Thyroid gland (tissue), 4 donors: ENCODE measurements around the gene SETX.

Experiments
- POLR2A ChIP-seq, 2 donors: fragments of 450-650 bp; IDR thresholded peaks; one replicate each; pipeline ENCODE4 v1.6.1; 2017; ENCODE audit warnings: antibody characterized with exemption in 2 of 2, mild to moderate bottlenecking in 2 of 2, moderate library complexity in 1 of 2
- TF ChIP-seq, protein P1 (sequence below), 6 experiments: fragments of 200-600 bp in 3 of 6; fragments of 450-650 bp in 3 of 6; sonication (generic) in 3 of 6; IDR thresholded peaks; one replicate each; pipeline ENCODE4 v1.5.1; 2016 to 2019; ENCODE audit warnings: antibody characterized with exemption in 6 of 6, mild to moderate bottlenecking in 2 of 6, inconsistent platforms in 1 of 6, moderate library complexity in 1 of 6

DNA sequence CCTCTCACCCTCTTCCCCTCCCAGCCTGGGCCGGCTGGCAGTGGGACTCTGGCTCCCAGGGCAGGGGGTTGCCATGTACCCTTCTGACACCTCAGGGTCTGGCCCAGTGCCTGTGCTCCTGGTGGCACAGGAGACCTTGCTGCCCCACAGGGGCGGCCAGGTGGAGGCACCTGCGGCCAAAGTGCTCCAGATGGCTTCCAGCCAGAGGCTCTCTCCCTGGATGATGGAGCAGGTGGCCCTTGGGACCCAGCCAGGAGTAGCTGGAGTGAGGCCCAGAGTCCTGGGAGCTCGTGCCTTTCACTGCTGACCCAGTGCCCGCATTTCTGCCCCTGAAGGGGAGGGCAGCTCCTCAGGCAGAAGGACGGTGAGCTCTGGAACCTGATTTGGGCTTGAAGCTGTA is 105.7 kb downstream of the SETX start:
- TF ChIP-seq, protein P1, sequence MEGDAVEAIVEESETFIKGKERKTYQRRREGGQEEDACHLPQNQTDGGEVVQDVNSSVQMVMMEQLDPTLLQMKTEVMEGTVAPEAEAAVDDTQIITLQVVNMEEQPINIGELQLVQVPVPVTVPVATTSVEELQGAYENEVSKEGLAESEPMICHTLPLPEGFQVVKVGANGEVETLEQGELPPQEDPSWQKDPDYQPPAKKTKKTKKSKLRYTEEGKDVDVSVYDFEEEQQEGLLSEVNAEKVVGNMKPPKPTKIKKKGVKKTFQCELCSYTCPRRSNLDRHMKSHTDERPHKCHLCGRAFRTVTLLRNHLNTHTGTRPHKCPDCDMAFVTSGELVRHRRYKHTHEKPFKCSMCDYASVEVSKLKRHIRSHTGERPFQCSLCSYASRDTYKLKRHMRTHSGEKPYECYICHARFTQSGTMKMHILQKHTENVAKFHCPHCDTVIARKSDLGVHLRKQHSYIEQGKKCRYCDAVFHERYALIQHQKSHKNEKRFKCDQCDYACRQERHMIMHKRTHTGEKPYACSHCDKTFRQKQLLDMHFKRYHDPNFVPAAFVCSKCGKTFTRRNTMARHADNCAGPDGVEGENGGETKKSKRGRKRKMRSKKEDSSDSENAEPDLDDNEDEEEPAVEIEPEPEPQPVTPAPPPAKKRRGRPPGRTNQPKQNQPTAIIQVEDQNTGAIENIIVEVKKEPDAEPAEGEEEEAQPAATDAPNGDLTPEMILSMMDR (IDR thresholded peaks at IDR 0.05), result no peak
- no peak for TF ChIP-seq POLR2A (IDR thresholded peaks at IDR 0.05)
